D721Med (cell line): ENCODE results near the gene TMPRSS4.

Source experiments
- DNase-seq: peaks from one replicate; pipeline ENCODE4 v3.0.0; 2011; ENCODE audit warnings: low spot score; ENCODE audit not compliant: insufficient read length
- FAIRE-seq: peaks from 2 replicates; lab custom pipeline; 2011; peaks lifted over from hg19 to GRCh38; lab: Jason Lieb, UNC
- TF ChIP-seq, protein P1 (sequence below): IDR thresholded peaks from 2 replicates; pipeline ENCODE4 v1.5.1; 2012; ENCODE audit warnings: mild to moderate bottlenecking, control low read depth; ENCODE audit not compliant: insufficient read depth; ENCODE audit errors: missing control alignments

TMPRSS4 gene

DNA sequence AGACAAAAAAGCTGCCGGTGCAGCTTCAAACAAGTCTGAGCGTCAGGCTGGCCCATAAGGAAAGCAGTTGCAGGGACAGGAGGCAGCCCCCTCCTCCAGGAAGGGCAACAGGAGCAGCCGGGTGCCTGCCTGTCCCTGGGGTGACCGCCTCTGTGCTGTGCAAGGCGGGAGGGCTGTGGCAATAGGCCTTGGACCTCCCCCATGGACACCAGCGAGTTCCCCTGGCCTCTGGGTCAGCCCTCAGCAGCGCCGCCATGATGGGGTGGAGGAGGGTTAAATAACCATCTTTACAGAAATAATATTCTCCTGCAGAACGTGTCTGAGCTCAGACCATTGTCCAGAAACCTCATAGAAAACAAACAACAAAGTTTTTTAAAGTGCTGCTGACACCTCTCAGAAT, 3.3 kb upstream of the TMPRSS4 start:
- FAIRE-seq (no peak), DNase-seq (no peak)
- TF ChIP-seq, protein P1, sequence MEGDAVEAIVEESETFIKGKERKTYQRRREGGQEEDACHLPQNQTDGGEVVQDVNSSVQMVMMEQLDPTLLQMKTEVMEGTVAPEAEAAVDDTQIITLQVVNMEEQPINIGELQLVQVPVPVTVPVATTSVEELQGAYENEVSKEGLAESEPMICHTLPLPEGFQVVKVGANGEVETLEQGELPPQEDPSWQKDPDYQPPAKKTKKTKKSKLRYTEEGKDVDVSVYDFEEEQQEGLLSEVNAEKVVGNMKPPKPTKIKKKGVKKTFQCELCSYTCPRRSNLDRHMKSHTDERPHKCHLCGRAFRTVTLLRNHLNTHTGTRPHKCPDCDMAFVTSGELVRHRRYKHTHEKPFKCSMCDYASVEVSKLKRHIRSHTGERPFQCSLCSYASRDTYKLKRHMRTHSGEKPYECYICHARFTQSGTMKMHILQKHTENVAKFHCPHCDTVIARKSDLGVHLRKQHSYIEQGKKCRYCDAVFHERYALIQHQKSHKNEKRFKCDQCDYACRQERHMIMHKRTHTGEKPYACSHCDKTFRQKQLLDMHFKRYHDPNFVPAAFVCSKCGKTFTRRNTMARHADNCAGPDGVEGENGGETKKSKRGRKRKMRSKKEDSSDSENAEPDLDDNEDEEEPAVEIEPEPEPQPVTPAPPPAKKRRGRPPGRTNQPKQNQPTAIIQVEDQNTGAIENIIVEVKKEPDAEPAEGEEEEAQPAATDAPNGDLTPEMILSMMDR, result no peak

DNA sequence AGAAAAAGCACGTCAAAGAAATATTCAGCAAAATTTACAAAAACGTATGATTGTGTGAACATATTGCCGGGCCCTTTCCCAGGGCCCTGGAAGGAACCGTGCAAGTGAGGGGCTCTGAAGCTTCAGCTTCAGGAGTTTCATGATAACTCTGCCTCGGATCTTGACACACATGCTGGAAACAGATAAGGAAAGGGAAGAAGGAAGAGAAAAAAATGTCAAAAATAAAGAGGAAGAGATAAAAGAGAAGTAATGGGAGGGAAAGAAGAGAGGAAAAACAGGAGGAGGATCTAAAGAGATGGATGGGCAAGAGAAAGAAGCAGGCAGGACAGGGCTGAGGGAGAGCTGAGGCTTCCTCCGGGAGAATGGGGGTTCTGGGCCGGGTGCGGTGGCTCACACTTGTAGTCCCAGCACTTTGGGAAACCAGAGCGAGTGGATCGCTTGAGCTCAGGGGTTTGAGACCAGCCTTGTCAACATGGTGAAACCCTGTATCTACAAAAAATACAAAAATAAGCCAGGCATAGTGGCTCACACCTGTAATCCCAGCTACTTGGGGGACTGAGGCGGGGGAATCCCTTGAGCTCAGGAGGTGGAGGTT, 2.7 kb upstream of the TMPRSS4 start:
- DNase-seq (no peak), FAIRE-seq (no peak)
- TF ChIP-seq, protein P1, result no peak

DNA sequence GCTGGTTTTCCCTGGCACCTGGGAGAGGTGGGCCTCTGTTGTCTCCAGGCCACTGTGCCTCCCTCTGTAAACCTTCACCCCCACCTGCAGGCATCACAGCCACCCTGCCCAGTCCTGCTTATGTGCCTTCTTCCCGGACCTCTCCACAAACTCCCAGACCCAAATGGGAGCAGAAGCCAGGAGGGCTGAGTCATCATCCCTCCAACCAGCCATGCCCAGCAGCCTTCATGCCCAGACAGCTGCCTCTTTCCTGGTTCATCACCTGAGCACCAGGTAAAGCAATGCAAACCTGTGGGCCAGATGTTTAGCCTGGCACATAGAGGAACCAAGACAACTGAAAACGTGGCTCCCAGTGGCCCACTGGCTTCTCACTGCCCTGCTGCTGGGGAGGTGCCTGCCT, 2.1 kb upstream of the TMPRSS4 start:
- DNase-seq (no peak), FAIRE-seq (no peak)
- TF ChIP-seq, protein P1, result no peak

DNA sequence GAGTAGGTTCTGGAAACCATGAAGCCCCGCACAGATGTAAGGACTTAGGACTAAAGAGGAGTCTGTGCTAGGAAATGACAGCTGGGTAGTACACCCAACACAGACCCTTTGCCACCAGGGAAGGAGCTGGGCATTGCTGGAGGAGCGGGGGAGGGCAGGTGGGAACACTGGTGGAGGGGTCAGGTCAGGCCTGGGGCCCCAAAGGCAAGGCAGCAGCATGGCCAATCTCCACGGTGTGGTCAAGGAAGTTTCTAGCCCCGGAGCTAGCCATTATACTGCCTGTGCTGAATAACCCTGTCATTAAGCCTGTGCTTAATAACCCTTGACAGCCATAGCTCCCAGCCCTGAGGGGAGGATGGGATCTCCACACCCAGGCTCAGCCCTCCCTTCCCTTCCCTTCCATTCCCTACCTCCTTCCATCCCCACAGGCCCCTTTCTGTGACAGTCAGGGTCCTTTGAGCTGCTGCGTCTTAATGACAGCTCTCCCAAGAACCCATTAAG, 2.1 kb downstream of the TMPRSS4 start:
- no peak for FAIRE-seq
- no peak for DNase-seq
- TF ChIP-seq, protein P1, result no peak

DNA sequence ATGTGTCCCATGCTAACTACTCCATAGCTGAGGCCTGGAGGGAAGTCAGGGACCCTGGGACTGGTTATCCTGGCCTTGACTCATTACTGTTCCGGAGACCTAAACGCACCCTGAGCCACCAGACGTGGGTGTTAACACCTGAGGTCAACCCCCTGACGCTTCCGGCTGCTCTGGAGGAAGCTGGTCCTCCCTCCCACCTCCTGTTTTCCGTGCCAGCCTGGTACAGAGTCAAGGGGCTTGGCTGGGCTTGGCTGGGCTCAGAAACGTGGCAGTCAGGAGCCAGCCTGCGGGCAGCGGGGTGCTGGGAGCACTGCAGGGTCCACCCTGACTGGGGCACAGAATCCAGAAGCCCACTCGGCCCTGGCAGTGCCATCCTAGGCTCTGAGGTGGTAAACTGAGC, 2.6 kb downstream of the TMPRSS4 start:
- FAIRE-seq (no peak), DNase-seq (no peak)
- TF ChIP-seq, protein P1, result no peak

DNA sequence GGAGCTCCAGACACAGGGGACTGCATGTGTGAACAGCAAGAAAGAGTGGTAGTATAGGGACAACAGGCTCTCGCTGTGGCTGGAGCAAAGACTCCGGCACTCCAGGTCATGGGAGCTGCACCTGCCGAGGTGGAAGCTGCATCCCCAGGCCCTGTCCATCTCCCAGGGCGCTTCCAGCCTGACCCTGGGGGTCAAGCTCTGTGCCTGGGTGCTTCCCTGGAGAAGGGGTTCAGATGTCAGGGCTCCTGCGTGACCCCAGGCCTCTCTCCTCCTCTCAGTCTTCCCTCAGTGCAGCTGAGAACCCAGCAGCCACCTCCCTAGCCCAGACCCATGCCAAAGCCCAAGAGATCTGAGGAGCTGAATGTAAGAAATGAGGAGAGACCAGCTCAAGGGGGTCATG, 3.4 kb downstream of the TMPRSS4 start:
- DNase-seq (no peak), FAIRE-seq (no peak)
- TF ChIP-seq, protein P1, result no peak

DNA sequence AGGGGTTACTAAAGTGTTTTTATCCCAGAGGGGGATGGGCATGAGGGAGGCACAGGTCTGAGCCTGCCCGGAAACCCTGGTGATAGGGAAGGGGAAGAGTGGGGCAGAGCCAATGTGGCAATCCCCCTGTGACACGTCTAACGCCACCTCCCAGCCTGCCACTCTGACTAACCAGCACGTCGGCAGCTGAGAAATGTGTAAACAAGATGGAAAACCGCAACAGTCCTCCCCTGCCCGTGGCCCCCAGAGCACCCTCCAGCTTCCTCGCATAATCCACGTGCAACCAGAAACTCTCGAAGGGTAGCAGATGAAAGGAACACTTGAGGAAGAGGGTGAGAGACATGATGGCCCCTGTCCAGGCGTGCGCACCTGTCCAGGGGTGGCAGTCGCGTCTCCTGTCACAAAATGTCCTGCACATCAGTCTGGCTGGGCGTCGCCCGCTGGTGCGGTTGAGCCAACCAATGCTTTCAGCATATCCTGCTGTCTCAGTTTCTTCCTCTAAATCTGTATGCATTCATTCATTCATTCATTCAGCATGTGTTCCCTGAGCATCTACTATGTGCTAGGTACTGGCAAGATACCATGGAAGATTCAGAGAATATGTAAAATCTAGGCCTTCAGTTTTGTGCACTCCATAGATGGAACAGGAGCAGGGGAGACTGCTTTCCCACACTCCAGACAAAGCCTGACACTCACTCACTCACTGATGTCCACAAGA, 4.5 kb downstream of the TMPRSS4 start:
- DNase-seq, result no peak

More for the DNA sequence above, 4.5 kb downstream of the TMPRSS4 start:
- no peak for FAIRE-seq
- TF ChIP-seq, protein P1, result no peak
